Suprapubic skin (tissue), 3 donors: ENCODE results near the gene KIRREL3.

ENCODE experiments used
- CTCF ChIP-seq, 2 donors: fragments of 200-600 bp in 1 of 2; fragments of 450-650 bp in 1 of 2; sonication (generic) in 1 of 2; IDR thresholded peaks; one replicate each; pipeline ENCODE4 v1.5.1; 2016 to 2019; ENCODE audit warnings: antibody characterized with exemption in 2 of 2, mild to moderate bottlenecking in 1 of 2, moderate library complexity in 1 of 2
- EP300 ChIP-seq: sonication (generic); formaldehyde crosslinking; IDR thresholded peaks from one replicate; pipeline ENCODE4 v1.6.1; 2017; ENCODE audit warnings: antibody characterized with exemption

GRCh38 chr11:126591966-126592489 is 408.5 kb downstream of the KIRREL3 start:
- TF ChIP-seq CTCF (IDR thresholded peaks at IDR 0.05) (no peak), EP300 (no peak)
